K562 (cell line): ENCODE results near the gene HOXD12. TPM values are rescaled to one million over a fixed set of nuclear protein-coding genes. Genes with fewer than 3 reads are reported as not detected.
A peak's percentile ranks its signal among the peaks of the same experiment; 100 is the strongest.

ENCODE experiments used
- ATAC-seq: fragments of 200-7000 bp; cut with Tn5 transposase; 3 replicates; pipeline ENCODE4 v1.9.1; 2020; ENCODE audit warnings: moderate library complexity
- BruUV-seq: library from RNA; stranded (reverse); fragments of 400-500 nt; replicated peaks from 2 replicates; lab custom pipeline; 2021; lab: Mats Ljungman, UMichigan
- CTCF ChIA-PET: fragments of 300-600 bp; formaldehyde crosslinking; extraction: SDS; loops from one replicate; lab custom pipeline; 2021; ENCODE audit warnings: low intra/inter-chr PET ratio; lab: Yijun Ruan, JAX
- POLR2A ChIA-PET: fragments of 300-600, 350-650 bp; sonication (Branson Sonifier 250); formaldehyde crosslinking; extraction: SDS; loops from one replicate; lab custom pipeline; 2021; ENCODE audit warnings: antibody characterized with exemption, inconsistent platforms; lab: Yijun Ruan, JAX
- DNase-seq, 4 experiments: peaks; one replicate each; pipeline versions ENCODE4 v3.0.0 to v3.0.0-alpha.2; 2011 to 2018; ENCODE audit warnings: low spot score in 3 of 4, mixed read lengths in 3 of 4; ENCODE audit errors: extremely low read depth in 1 of 4
- FAIRE-seq: peaks from 2 replicates; lab custom pipeline; 2011; peaks lifted over from hg19 to GRCh38; lab: Jason Lieb, UNC
- H2AFZ ChIP-seq: 2 replicates; pipeline ENCODE4 v1.6.0; 2011; ENCODE audit warnings: low read depth, low read length, control low read depth, inconsistent platforms
- H3K27ac ChIP-seq: fragments of 200-600 bp; 3 replicates; pipeline ENCODE4 v1.8.0; 2011; ENCODE audit warnings: low read depth, mild to moderate bottlenecking, control low read depth, inconsistent platforms, low read length, moderate library complexity, mixed read lengths; ENCODE audit errors: extremely low read depth
- H3K27me3 ChIP-seq, 2 experiments: fragments of 300-600 bp in 1 of 2; 2 replicates in 1 of 2; 3 replicates in 1 of 2; pipeline versions ENCODE4 v1.6.0 to v1.8.0; 2011; ENCODE audit warnings: inconsistent platforms in 2 of 2, low read length in 2 of 2, mild to moderate bottlenecking in 1 of 2, mixed read lengths in 1 of 2, moderate library complexity in 1 of 2; ENCODE audit not compliant: control insufficient read depth in 2 of 2, insufficient read depth in 2 of 2
- H3K36me3 ChIP-seq: fragments of 300-600 bp; 3 replicates; pipeline ENCODE4 v1.8.0; 2011; ENCODE audit warnings: mild to moderate bottlenecking, low read length, inconsistent platforms; ENCODE audit not compliant: control insufficient read depth, insufficient read depth
- H3K4me1 ChIP-seq, 2 experiments: fragments of 200-600 bp in 1 of 2; replicated peaks in 1 of 2; 2 replicates in 1 of 2; 3 replicates in 1 of 2; pipeline versions ENCODE4 v1.5.1 to v1.8.0; 2011; ENCODE audit warnings: inconsistent platforms in 2 of 2, low read length in 2 of 2, mild to moderate bottlenecking in 1 of 2, mixed read lengths in 1 of 2, moderate library complexity in 1 of 2; ENCODE audit not compliant: control insufficient read depth in 2 of 2, insufficient read depth in 2 of 2
- H3K4me2 ChIP-seq: 2 replicates; pipeline ENCODE4 v1.6.1; 2011; ENCODE audit warnings: low read length, control low read depth, inconsistent platforms, mixed read lengths; ENCODE audit not compliant: insufficient read depth
- H3K4me3 ChIP-seq: fragments of 200-600 bp; sonication (generic), shearing (Covaris generic); 2 replicates; pipeline ENCODE4 v1.5.1; 2016; ENCODE audit warnings: control low read depth, inconsistent platforms
- H3K79me2 ChIP-seq: fragments of 200-600 bp; 3 replicates; pipeline ENCODE4 v1.8.0; 2011; ENCODE audit warnings: low read length, inconsistent platforms; ENCODE audit not compliant: control insufficient read depth, insufficient read depth
- H3K9ac ChIP-seq, 2 experiments: 2 replicates each; pipeline versions ENCODE4 v1.6.0 to v1.6.1; 2011; ENCODE audit warnings: low read depth in 2 of 2, low read length in 2 of 2, control low read depth in 1 of 2, inconsistent platforms in 1 of 2, mild to moderate bottlenecking in 1 of 2, mixed read lengths in 1 of 2; ENCODE audit not compliant: insufficient read depth in 1 of 2
- H3K9me1 ChIP-seq: one replicate; pipeline ENCODE4 v1.6.0; 2011; ENCODE audit warnings: inconsistent platforms, mild to moderate bottlenecking, low read length, moderate library complexity; ENCODE audit not compliant: control insufficient read depth, insufficient read depth
- H3K9me3 ChIP-seq: replicated peaks from 2 replicates; pipeline ENCODE4 v1.5.1; 2011; ENCODE audit warnings: low read depth, low read length, inconsistent platforms; ENCODE audit not compliant: control insufficient read depth, insufficient read depth
- H4K20me1 ChIP-seq: replicated peaks from 2 replicates; pipeline ENCODE4 v1.6.1; 2011; ENCODE audit warnings: low read length, inconsistent platforms, mixed read lengths; ENCODE audit not compliant: control insufficient read depth, insufficient read depth
- CBX2 ChIP-seq: fragments of 200-600 bp; sonication (generic); IDR thresholded peaks from one replicate; pipeline ENCODE4 v1.6.1; 2012; ENCODE audit warnings: mild to moderate bottlenecking, low read length, inconsistent platforms; ENCODE audit not compliant: insufficient read depth, poor library complexity, severe bottlenecking
- CC2D1A ChIP-seq: fragments of 450-650 bp; IDR thresholded peaks from 2 replicates; pipeline ENCODE4 v1.6.1; 2017; ENCODE audit warnings: mild to moderate bottlenecking
- ELF4 ChIP-seq: fragments of 450-650 bp; formaldehyde crosslinking; IDR thresholded peaks from 2 replicates; pipeline ENCODE4 v1.4.0; 2022; ENCODE audit warnings: missing genetic modification characterization
- MED1 ChIP-seq: sonication (generic); formaldehyde crosslinking; IDR thresholded peaks from 2 replicates; pipeline ENCODE4 v1.8.1; 2023; ENCODE audit warnings: missing genetic modification reagents, borderline replicate concordance
- NRF1 ChIP-seq, 2 experiments: fragments of 450-650 bp; IDR thresholded peaks in 1 of 2; conservative IDR thresholded peaks in 1 of 2; 2 replicates each; pipeline ENCODE4 v1.6.1; 2014; ENCODE audit warnings: mild to moderate bottlenecking in 2 of 2
- RBFOX2 ChIP-seq: fragments of 200-400 bp; formaldehyde crosslinking; IDR thresholded peaks from 2 replicates; pipeline ENCODE4 v1.6.1; 2017; ENCODE audit warnings: low read depth, mild to moderate bottlenecking, low read length, moderate library complexity
- SMAD3 ChIP-seq: fragments of 450-650 bp; formaldehyde crosslinking; conservative IDR thresholded peaks from 2 replicates; pipeline ENCODE4 v1.4.0; 2020; ENCODE audit warnings: mild to moderate bottlenecking
- SMARCA5 ChIP-seq: fragments of 450-650 bp; IDR thresholded peaks from 2 replicates; pipeline ENCODE4 v1.6.1; 2016
- STAG1 ChIP-seq: sonication (generic); formaldehyde crosslinking; IDR thresholded peaks from 2 replicates; pipeline ENCODE4 v1.5.0; 2020; ENCODE audit warnings: missing genetic modification reagents, borderline replicate concordance
- ZBTB7A ChIP-seq: IDR thresholded peaks from 2 replicates; pipeline ENCODE4 v1.6.1; 2011; ENCODE audit warnings: low read depth, mild to moderate bottlenecking, low read length, moderate library complexity, borderline replicate concordance; ENCODE audit not compliant: control insufficient read depth
- ZNF232 ChIP-seq: sonication (generic); formaldehyde crosslinking; IDR thresholded peaks from 2 replicates; pipeline ENCODE4 v1.8.0; 2022; ENCODE audit warnings: mild to moderate bottlenecking, missing genetic modification reagents
- WGBS: fragments of 100-300 bp; shearing (Covaris generic); methylation state at CpG from one replicate; pipeline ENCODE4 v1.1.6; 2016; ENCODE audit warnings: low coverage, mixed read lengths; ENCODE audit not compliant: insufficient coverage; ENCODE audit errors: missing lambda C conversion rate; 5-methylcytosine and 5-hydroxymethylcytosine counted together
- in situ Hi-C: fragments of 300-500 bp; cut with MboI; formaldehyde crosslinking; loops from 4 replicates; pipeline ENCODE4 v1.15.0; 2018; ENCODE audit warnings: inconsistent platforms, mixed read lengths
- intact Hi-C: fragments of 100-400 bp; cut with micrococcal nuclease; formaldehyde crosslinking; loops from 2 replicates; pipeline ENCODE4 v1.14.2; 2022
- polyA plus RNA-seq, 8 experiments: library from polyadenylated mRNA; depleted of rRNA in 4 of 8; stranded (reverse) in 5 of 8; unstranded in 3 of 8; fragments of >200 nt; fragmentation: Nextera tagmentation in 2 of 8; fragmentation: Illumina TruSeq in 1 of 8; extraction: Ambion mirVana in 2 of 8; extraction: Trizol in 1 of 8; gene quantifications; 2 replicates each; pipeline versions ENCODE4 v1.2.1 to v1.2.3, GENCODE V29; 2011 to 2014; ENCODE audit warnings: inconsistent platforms in 1 of 8, missing spikeins in 1 of 8
- total RNA-seq, 7 experiments: library from RNA; depleted of rRNA in 6 of 7; stranded (reverse); fragments of >200 nt in 6 of 7; fragmentation: Illumina TruSeq in 2 of 7; extraction: Trizol in 2 of 7; gene quantifications; 2 replicates each; pipeline versions ENCODE4 v1.2.1 to v1.2.3, GENCODE V29; 2011 to 2021; ENCODE audit warnings: low replicate concordance in 1 of 7
- TF ChIP-seq, protein P1 (sequence below), 3 experiments: IDR thresholded peaks in 2 of 3; conservative IDR thresholded peaks in 1 of 3; 2 replicates each; pipeline ENCODE4 v1.5.1; 2011 to 2012; ENCODE audit warnings: low read length in 3 of 3, mild to moderate bottlenecking in 3 of 3, control low read depth in 2 of 3, improper control_type of control experiment in 1 of 3, inconsistent platforms in 1 of 3, low read depth in 1 of 3, mixed read lengths in 1 of 3, moderate library complexity in 1 of 3; ENCODE audit not compliant: insufficient read depth in 2 of 3
- TF ChIP-seq, protein P2 (sequence below): fragments of 250-450 bp; sonication (Bioruptor Pico); IDR thresholded peaks from 2 replicates; pipeline ENCODE4 v1.8.0; 2021; ENCODE audit warnings: mild to moderate bottlenecking, moderate library complexity
- TF ChIP-seq, protein P3 (sequence below): sonication (generic); formaldehyde crosslinking; IDR thresholded peaks from 2 replicates; pipeline ENCODE4 v1.8.1; 2023; ENCODE audit warnings: mild to moderate bottlenecking, missing genetic modification reagents

The HOXD12 gene
- total and polyA plus RNA-seq, 9 of the 15 experiments (the other 6 are each of a cell fraction or from before 2014, with no cell fraction given): not detected

DNA sequence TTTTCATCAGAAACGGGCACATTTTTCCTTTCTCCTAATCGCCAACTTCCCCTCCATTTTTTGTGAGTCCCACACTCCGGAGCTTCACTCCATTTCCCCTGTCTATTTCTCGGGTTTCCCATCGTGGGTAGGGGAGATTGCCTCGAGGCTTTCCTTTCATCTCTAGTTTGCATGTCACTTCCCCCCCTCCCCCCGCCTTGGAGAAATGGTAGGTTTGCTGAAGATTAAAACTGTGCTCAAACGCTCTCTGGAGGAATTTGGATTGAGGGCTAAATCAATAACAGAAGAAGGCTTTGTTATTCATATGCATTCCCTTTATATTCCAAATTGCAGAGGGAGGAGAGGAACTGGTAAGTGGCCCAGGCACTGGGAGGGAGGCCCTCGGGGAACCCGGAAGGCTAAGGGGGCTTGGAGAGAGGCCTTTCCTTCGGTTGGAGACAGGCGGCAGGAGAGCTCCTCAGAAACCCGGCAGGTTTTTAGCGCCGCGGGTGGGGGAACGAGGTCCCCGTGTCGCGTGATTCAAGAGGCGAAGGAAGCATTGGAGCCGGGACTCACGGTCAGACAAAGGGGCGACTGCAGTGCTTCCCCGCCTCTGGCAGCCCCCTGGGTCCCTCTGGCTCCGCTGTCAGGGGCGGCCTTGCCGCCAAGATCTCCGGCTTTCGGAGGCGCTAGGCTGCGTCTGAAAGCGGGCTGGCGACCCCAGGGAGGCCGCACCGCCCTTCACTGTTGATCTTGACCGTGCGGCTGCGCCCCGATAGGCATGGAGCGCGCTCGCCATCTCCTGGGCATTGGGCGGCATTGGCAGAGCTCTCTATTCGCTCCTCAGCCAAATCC lies 2.4 kb upstream of the HOXD12 start (continued):
- TF ChIP-seq STAG1 (peak; percentile 98), RBFOX2 (peak; percentile 48), SMAD3 (CRISPR knock-in tag) (0 out of 2 replicates have a peak, but pooled peaks have one; percentile 4), ZBTB7A (peak; percentile 49; the same call in 1 of the 2 replicates), ZNF232 (CRISPR knock-in tag) (no peak), CBX2 (peak; percentile 92)

DNA sequence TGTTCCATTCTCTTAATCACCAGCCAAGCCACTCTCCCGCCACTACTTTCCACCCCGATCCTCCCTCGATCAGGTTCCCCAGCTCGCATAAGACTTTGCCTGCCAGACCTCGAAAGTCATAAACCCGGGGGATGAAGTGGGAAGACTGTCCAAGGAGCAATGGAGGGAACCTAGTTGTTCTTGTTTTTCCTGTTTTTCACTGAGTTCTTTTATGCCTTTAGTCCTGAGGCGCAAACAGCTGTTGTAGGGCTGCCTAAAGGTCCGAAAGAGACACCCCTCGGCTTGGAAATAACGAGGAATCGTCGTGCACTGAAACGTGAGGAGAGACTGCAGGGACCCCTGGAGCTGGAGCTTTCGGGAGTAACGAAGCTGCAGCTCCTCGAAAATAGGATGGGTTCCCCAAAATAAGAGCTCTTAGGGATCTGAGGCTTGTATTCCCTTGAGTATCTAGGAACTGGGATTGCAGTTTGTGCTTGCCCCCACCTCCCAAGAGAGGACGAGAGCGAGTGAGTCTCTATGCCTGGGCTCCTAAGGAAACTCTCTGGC lies 1.7 kb upstream of the HOXD12 start:
- WGBS: under 1% methylated on average over 18 of the region's 18 CpGs
- H3K27me3 ChIP-seq: peaks cover 77 to 82% of the 10 kb centered on the region in 2 experiments
- TF ChIP-seq MED1 (CRISPR knock-in tag) (no peak), NRF1 (conservative IDR thresholded peaks at IDR 0.05 in 1 of 2, IDR thresholded peaks at IDR 0.05 in 1 of 2) (peak in 1 of 2 experiments; percentile 19; a peak in 1 of 4 replicates), CC2D1A (0 out of 2 replicates have a peak, but pooled peaks have one; percentile 0), ELF4 (CRISPR knock-in tag) (0 out of 2 replicates have a peak, but pooled peaks have one; percentile 37), SMARCA5 (no peak)
- TF ChIP-seq, protein P1, sequence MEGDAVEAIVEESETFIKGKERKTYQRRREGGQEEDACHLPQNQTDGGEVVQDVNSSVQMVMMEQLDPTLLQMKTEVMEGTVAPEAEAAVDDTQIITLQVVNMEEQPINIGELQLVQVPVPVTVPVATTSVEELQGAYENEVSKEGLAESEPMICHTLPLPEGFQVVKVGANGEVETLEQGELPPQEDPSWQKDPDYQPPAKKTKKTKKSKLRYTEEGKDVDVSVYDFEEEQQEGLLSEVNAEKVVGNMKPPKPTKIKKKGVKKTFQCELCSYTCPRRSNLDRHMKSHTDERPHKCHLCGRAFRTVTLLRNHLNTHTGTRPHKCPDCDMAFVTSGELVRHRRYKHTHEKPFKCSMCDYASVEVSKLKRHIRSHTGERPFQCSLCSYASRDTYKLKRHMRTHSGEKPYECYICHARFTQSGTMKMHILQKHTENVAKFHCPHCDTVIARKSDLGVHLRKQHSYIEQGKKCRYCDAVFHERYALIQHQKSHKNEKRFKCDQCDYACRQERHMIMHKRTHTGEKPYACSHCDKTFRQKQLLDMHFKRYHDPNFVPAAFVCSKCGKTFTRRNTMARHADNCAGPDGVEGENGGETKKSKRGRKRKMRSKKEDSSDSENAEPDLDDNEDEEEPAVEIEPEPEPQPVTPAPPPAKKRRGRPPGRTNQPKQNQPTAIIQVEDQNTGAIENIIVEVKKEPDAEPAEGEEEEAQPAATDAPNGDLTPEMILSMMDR (IDR thresholded peaks at IDR 0.05 in 2 of 3, conservative IDR thresholded peaks at IDR 0.05 in 1 of 3; ENCODE audit: insufficient read depth in 2 of 3, low read depth in 1 of 3, low read length in 3 of 3): 0 out of 6 replicates have a peak, but pooled peaks of 1 of the 3 experiments have one; percentile 7
- TF ChIP-seq, protein P2, sequence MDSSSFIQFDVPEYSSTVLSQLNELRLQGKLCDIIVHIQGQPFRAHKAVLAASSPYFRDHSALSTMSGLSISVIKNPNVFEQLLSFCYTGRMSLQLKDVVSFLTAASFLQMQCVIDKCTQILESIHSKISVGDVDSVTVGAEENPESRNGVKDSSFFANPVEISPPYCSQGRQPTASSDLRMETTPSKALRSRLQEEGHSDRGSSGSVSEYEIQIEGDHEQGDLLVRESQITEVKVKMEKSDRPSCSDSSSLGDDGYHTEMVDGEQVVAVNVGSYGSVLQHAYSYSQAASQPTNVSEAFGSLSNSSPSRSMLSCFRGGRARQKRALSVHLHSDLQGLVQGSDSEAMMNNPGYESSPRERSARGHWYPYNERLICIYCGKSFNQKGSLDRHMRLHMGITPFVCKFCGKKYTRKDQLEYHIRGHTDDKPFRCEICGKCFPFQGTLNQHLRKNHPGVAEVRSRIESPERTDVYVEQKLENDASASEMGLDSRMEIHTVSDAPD: no peak
- TF ChIP-seq, protein P3, sequence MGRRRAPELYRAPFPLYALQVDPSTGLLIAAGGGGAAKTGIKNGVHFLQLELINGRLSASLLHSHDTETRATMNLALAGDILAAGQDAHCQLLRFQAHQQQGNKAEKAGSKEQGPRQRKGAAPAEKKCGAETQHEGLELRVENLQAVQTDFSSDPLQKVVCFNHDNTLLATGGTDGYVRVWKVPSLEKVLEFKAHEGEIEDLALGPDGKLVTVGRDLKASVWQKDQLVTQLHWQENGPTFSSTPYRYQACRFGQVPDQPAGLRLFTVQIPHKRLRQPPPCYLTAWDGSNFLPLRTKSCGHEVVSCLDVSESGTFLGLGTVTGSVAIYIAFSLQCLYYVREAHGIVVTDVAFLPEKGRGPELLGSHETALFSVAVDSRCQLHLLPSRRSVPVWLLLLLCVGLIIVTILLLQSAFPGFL (CRISPR knock-in tag): 0 out of 2 replicates have a peak, but pooled peaks have one; percentile 35

More for the DNA sequence above, 1.7 kb upstream of the HOXD12 start:
- no peaks in the 10 kb centered on the region for H3K36me3 ChIP-seq
- no peak for DNase-seq
- H4K20me1 ChIP-seq: peaks cover 17% of the 10 kb centered on the region; the same call in 1 of the 2 replicates
- ATAC-seq: no peak; the same call in 2 of the 3 replicates
- no peak overlapping the region for H3K4me3 ChIP-seq
- H3K9ac ChIP-seq: peak overlapping the region in 1 of 2 experiments; percentile 92; a peak in 2 of 4 replicates
- H3K79me2 ChIP-seq: no peaks in the 10 kb centered on the region
- no TSS peak for BruUV-seq
- POLR2A ChIA-PET: interaction anchor here (0.6 to 0.7 kb wide), 2 partner anchors 696 to 926 kb away, joined by 3 read pairs; no protein-coding TSS in a partner anchor
- H3K9me1 ChIP-seq: no peaks in the 10 kb centered on the region
- H3K9me3 ChIP-seq: no peaks in the 10 kb centered on the region
- no peak overlapping the region for H3K27ac ChIP-seq
- H2AFZ ChIP-seq: peak overlapping the region; percentile 79; the same call in 1 of the 2 replicates
- no peak for FAIRE-seq
- intact Hi-C loops (loop anchor here (1.0 to 5.0 kb wide), 6 partner anchors 221 to 1351 kb away; no protein-coding TSS in a partner anchor), in situ Hi-C loops (loop anchor here (5.0 to 25.0 kb wide), 2 partner anchors 736 to 1061 kb away; no protein-coding TSS in a partner anchor)
- CTCF ChIA-PET: interaction anchor here (0.6 to 2.7 kb wide), 5 partner anchors 10 to 1067 kb away, joined by 3 to 13 read pairs (median 4); no protein-coding TSS in a partner anchor
- peak overlapping the region; percentile 72 for H3K4me2 ChIP-seq
- peaks cover 8 to 29% of the 10 kb centered on the region in 2 experiments for H3K4me1 ChIP-seq
